Neural cell (in vitro differentiated cells): ENCODE measurements around the gene IFT43.

Experiments
- CTCF ChIP-seq: fragments of 450-650 bp; IDR thresholded peaks from 2 replicates; pipeline ENCODE4 v1.5.1; 2014; ENCODE audit warnings: antibody characterized with exemption, mild to moderate bottlenecking, moderate library complexity; ENCODE audit not compliant: poor library complexity, severe bottlenecking
- EP300 ChIP-seq: fragments of 450-650 bp; conservative IDR thresholded peaks from 2 replicates; pipeline ENCODE4 v1.6.1; 2014; ENCODE audit warnings: antibody characterized with exemption, mild to moderate bottlenecking, moderate library complexity; ENCODE audit not compliant: poor library complexity, severe bottlenecking
- EZH2 ChIP-seq: fragments of 200-600, 300-800 bp; shearing (Covaris generic), sonication (generic); IDR thresholded peaks from 2 replicates; pipeline ENCODE4 v1.6.1; 2014; ENCODE audit warnings: antibody characterized with exemption, low read length, borderline replicate concordance, mild to moderate bottlenecking; ENCODE audit not compliant: insufficient read depth, poor library complexity, severe bottlenecking
- POLR2AphosphoS5 ChIP-seq: IDR thresholded peaks from 2 replicates; pipeline ENCODE4 v1.6.1; 2012
- TAF1 ChIP-seq: IDR thresholded peaks from 2 replicates; pipeline ENCODE4 v1.6.1; 2012; ENCODE audit warnings: low read depth
- TF ChIP-seq, protein P1 (sequence below): IDR thresholded peaks from 2 replicates; pipeline ENCODE4 v1.6.1; 2012; ENCODE audit warnings: borderline replicate concordance

DNA sequence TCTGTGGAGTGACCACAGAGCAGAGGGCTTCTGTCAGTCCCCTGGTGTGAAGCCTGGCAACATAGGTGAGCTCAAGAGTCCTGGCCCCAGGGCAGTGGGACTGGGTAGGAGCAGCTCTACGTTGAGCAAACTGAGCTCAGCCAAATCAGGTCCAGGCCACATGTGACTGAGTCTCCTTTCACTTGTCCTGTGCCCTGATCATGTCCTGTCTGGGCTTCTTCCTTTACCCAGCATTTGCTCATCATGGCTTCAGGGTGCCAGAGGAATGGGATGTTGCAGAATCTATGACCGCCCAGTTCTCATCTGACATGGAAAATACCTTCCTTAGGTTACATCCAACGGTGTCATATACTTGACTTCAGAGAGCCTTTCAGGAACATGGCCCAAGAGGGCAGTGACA, 99.8 kb downstream of the IFT43 start:
- TF ChIP-seq CTCF (no peak), TAF1 (no peak), POLR2AphosphoS5 (no peak), EZH2 (no peak), EP300 (no peak)
- TF ChIP-seq, protein P1, sequence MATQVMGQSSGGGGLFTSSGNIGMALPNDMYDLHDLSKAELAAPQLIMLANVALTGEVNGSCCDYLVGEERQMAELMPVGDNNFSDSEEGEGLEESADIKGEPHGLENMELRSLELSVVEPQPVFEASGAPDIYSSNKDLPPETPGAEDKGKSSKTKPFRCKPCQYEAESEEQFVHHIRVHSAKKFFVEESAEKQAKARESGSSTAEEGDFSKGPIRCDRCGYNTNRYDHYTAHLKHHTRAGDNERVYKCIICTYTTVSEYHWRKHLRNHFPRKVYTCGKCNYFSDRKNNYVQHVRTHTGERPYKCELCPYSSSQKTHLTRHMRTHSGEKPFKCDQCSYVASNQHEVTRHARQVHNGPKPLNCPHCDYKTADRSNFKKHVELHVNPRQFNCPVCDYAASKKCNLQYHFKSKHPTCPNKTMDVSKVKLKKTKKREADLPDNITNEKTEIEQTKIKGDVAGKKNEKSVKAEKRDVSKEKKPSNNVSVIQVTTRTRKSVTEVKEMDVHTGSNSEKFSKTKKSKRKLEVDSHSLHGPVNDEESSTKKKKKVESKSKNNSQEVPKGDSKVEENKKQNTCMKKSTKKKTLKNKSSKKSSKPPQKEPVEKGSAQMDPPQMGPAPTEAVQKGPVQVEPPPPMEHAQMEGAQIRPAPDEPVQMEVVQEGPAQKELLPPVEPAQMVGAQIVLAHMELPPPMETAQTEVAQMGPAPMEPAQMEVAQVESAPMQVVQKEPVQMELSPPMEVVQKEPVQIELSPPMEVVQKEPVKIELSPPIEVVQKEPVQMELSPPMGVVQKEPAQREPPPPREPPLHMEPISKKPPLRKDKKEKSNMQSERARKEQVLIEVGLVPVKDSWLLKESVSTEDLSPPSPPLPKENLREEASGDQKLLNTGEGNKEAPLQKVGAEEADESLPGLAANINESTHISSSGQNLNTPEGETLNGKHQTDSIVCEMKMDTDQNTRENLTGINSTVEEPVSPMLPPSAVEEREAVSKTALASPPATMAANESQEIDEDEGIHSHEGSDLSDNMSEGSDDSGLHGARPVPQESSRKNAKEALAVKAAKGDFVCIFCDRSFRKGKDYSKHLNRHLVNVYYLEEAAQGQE: no peak
